H9 (cell line): ENCODE data around the gene GHR. TPM values are rescaled to one million over a fixed set of nuclear protein-coding genes. Genes with fewer than 3 reads are reported as not detected.

ENCODE experiments used
- DNase-seq: peaks from one replicate; pipeline ENCODE4 v3.0.0-alpha.2; 2017
- H2AFZ ChIP-seq: one replicate; pipeline ENCODE4 v1.6.1; 2013; ENCODE audit warnings: mild to moderate bottlenecking, low read length, control low read depth, moderate library complexity
- H2AK5ac ChIP-seq: 2 replicates; pipeline ENCODE4 v1.6.1; 2013; ENCODE audit warnings: low read length, control low read depth, mixed read lengths; ENCODE audit not compliant: insufficient read length
- H2BK120ac ChIP-seq: one replicate; pipeline ENCODE4 v1.6.1; 2013; ENCODE audit warnings: low read depth, mild to moderate bottlenecking, low read length, control low read depth, inconsistent platforms; ENCODE audit not compliant: poor library complexity, severe bottlenecking
- H2BK12ac ChIP-seq: 2 replicates; pipeline ENCODE4 v1.6.1; 2013; ENCODE audit warnings: low read length, control low read depth, mixed read lengths, low read depth; ENCODE audit not compliant: insufficient read length
- H2BK15ac ChIP-seq: 2 replicates; pipeline ENCODE4 v1.6.1; 2013; ENCODE audit warnings: low read depth, low read length, control low read depth
- H2BK20ac ChIP-seq: one replicate; pipeline ENCODE4 v1.6.1; 2013; ENCODE audit warnings: low read depth, mild to moderate bottlenecking, low read length, control low read depth, inconsistent platforms; ENCODE audit not compliant: poor library complexity, severe bottlenecking
- H2BK5ac ChIP-seq: 2 replicates; pipeline ENCODE4 v1.6.1; 2013; ENCODE audit warnings: low read length, control low read depth, mixed read lengths; ENCODE audit not compliant: insufficient read length
- H3K14ac ChIP-seq: 2 replicates; pipeline ENCODE4 v1.6.1; 2013; ENCODE audit warnings: low read length, control low read depth; ENCODE audit not compliant: insufficient read depth
- H3K18ac ChIP-seq: 2 replicates; pipeline ENCODE4 v1.6.1; 2013; ENCODE audit warnings: low read depth, mild to moderate bottlenecking, mixed read lengths, low read length, control low read depth; ENCODE audit not compliant: insufficient read length
- H3K23ac ChIP-seq: 2 replicates; pipeline ENCODE4 v1.6.1; 2013; ENCODE audit warnings: low read length, control low read depth, mixed read lengths, low read depth; ENCODE audit not compliant: insufficient read length
- H3K23me2 ChIP-seq: 2 replicates; pipeline ENCODE4 v1.6.1; 2013; ENCODE audit warnings: low read depth, mild to moderate bottlenecking, mixed read lengths, low read length, control low read depth; ENCODE audit not compliant: insufficient read length, poor library complexity, severe bottlenecking
- H3K27ac ChIP-seq: 2 replicates; pipeline ENCODE4 v1.5.1; 2013; ENCODE audit warnings: low read length, control low read depth, mixed read lengths, low read depth; ENCODE audit not compliant: insufficient read length
- H3K27me3 ChIP-seq: 2 replicates; pipeline ENCODE4 v1.6.1; 2013; ENCODE audit warnings: low read length, control low read depth, inconsistent platforms; ENCODE audit not compliant: insufficient read depth
- H3K4ac ChIP-seq: 2 replicates; pipeline ENCODE4 v1.6.1; 2013; ENCODE audit warnings: low read depth, mild to moderate bottlenecking, control low read depth, inconsistent platforms, low read length, moderate library complexity
- H3K4me1 ChIP-seq: 2 replicates; pipeline ENCODE4 v1.6.1; 2013; ENCODE audit warnings: low read length, control low read depth, inconsistent platforms; ENCODE audit not compliant: insufficient read depth
- H3K4me2 ChIP-seq: 2 replicates; pipeline ENCODE4 v1.6.1; 2013; ENCODE audit warnings: low read length, control low read depth, mixed read lengths; ENCODE audit not compliant: insufficient read length, insufficient read depth
- H3K56ac ChIP-seq: 2 replicates; pipeline ENCODE4 v1.6.1; 2013; ENCODE audit warnings: low read depth, mild to moderate bottlenecking, mixed read lengths, low read length, control low read depth; ENCODE audit not compliant: insufficient read length
- H3K79me1 ChIP-seq: 2 replicates; pipeline ENCODE4 v1.6.1; 2013; ENCODE audit warnings: low read depth, mild to moderate bottlenecking, moderate library complexity, low read length, control low read depth, inconsistent platforms; ENCODE audit not compliant: insufficient read depth, poor library complexity, severe bottlenecking
- H3K79me2 ChIP-seq: 2 replicates; pipeline ENCODE4 v1.6.1; 2013; ENCODE audit warnings: low read length, control low read depth, inconsistent platforms; ENCODE audit not compliant: insufficient read depth
- H3K9ac ChIP-seq: 2 replicates; pipeline ENCODE4 v1.6.1; 2013; ENCODE audit warnings: low read length, control low read depth, mixed read lengths; ENCODE audit not compliant: insufficient read length; ENCODE audit errors: extremely low read depth
- H3K9me3 ChIP-seq: one replicate; pipeline ENCODE4 v1.6.1; 2013; ENCODE audit warnings: low read depth, low read length, inconsistent platforms; ENCODE audit not compliant: control insufficient read depth
- H3T11ph ChIP-seq: one replicate; pipeline ENCODE4 v1.6.1; 2013; ENCODE audit warnings: mild to moderate bottlenecking, low read length, control low read depth, inconsistent platforms
- H4K20me1 ChIP-seq: one replicate; pipeline ENCODE4 v1.6.1; 2013; ENCODE audit not compliant: control insufficient read depth, insufficient read length, insufficient read depth
- H4K5ac ChIP-seq: 2 replicates; pipeline ENCODE4 v1.6.1; 2013; ENCODE audit warnings: low read depth, mild to moderate bottlenecking, mixed read lengths, low read length, control low read depth; ENCODE audit not compliant: insufficient read length
- H4K8ac ChIP-seq: replicated peaks from 2 replicates; pipeline ENCODE4 v1.6.1; 2013; ENCODE audit warnings: low read length, control low read depth, mixed read lengths, low read depth; ENCODE audit not compliant: insufficient read length
- H4K91ac ChIP-seq: 2 replicates; pipeline ENCODE4 v1.6.1; 2013; ENCODE audit warnings: low read depth, mild to moderate bottlenecking, moderate library complexity, mixed read lengths, low read length, control low read depth; ENCODE audit not compliant: insufficient read length
- H3K27ac Mint-ChIP-seq, 3 experiments: 2 replicates in 2 of 3; 3 replicates in 1 of 3; pipeline ENCODE4 v1.8.0; 2020 to 2021; ENCODE audit warnings: mixed read lengths in 3 of 3, mild to moderate bottlenecking in 1 of 3, moderate library complexity in 1 of 3
- H3K27me3 Mint-ChIP-seq: 2 replicates; pipeline ENCODE4 v1.8.0; 2021; ENCODE audit warnings: low read depth, mild to moderate bottlenecking, moderate library complexity, mixed read lengths
- H3K36me3 Mint-ChIP-seq, 3 experiments: 2 replicates in 2 of 3; 3 replicates in 1 of 3; pipeline ENCODE4 v1.8.0; 2020 to 2021; ENCODE audit warnings: low read depth in 3 of 3, mixed read lengths in 3 of 3; ENCODE audit not compliant: insufficient read depth in 1 of 3
- H3K4me1 Mint-ChIP-seq, 2 experiments: 2 replicates each; pipeline ENCODE4 v1.8.0; 2020; ENCODE audit warnings: mixed read lengths in 2 of 2
- H3K4me3 Mint-ChIP-seq, 2 experiments: 2 replicates in 1 of 2; 3 replicates in 1 of 2; pipeline ENCODE4 v1.8.0; 2020 to 2021; ENCODE audit warnings: mild to moderate bottlenecking in 2 of 2, mixed read lengths in 2 of 2, moderate library complexity in 1 of 2
- H3K9me3 Mint-ChIP-seq, 2 experiments: 2 replicates in 1 of 2; 3 replicates in 1 of 2; pipeline ENCODE4 v1.8.0; 2020; ENCODE audit warnings: mild to moderate bottlenecking in 2 of 2, mixed read lengths in 2 of 2, moderate library complexity in 1 of 2
- CTCF ChIP-seq: fragments of 200-600 bp; sonication (generic); conservative IDR thresholded peaks from 3 replicates; pipeline ENCODE4 v1.8.0; 2021; ENCODE audit warnings: antibody characterized with exemption, mild to moderate bottlenecking
- WGBS: extraction: QIAGEN DNeasy Blood & Tissue Kit; methylation state at CpG from one replicate; pipeline ENCODE4 v1.1.7; 2013; ENCODE audit warnings: missing lambda C conversion rate, low lambda C conversion rate, mixed read lengths; ENCODE audit not compliant: insufficient read length; ENCODE audit errors: extremely low coverage; 5-methylcytosine and 5-hydroxymethylcytosine counted together
- total RNA-seq: library from RNA; stranded (reverse); gene quantifications from 2 replicates; pipeline ENCODE4 v1.2.1, GENCODE V29; 2021

GHR gene
- total RNA-seq, 1 experiment from 2014 or later: 0.20 TPM

DNA sequence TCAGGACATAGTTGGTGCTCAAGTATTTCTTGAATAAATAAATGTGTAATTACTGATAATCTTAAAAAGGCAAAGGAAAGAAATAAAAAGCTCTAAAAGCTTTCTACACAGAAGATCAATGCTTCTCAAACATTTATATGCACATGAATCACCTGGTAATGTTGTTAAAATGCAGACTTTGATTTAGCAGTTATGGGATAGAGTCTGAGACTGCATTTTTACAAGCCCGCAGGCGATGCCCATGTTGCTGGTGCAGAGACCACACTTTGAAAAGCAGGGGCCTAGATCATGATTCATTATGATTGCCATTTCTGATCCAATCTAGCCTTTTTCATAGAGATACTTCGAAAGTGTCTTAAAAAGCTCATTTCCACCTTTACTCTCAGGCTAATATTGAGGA lies 329.9 kb downstream of the GHR start:
- H2BK20ac ChIP-seq: no peak overlapping the region
- no peak overlapping the region for H3K4me3 Mint-ChIP-seq
- no peak overlapping the region for H3K9ac ChIP-seq
- peaks cover 13 to 14% of the 10 kb centered on the region in 2 experiments for H3K4me1 Mint-ChIP-seq
- 0 out of 2 replicates have a peak, but pooled peaks cover 2% of the 10 kb centered on the region for H3K4me1 ChIP-seq
- no CpG with 5 or more reads among the region's 3 CpGs for WGBS
- no peak overlapping the region for H3K4ac ChIP-seq
- no peak overlapping the region for H4K8ac ChIP-seq
- no peak overlapping the region for H3K23ac ChIP-seq
- no peak overlapping the region for H2AFZ ChIP-seq
- no peaks in the 10 kb centered on the region for H4K20me1 ChIP-seq
- H3K18ac ChIP-seq: no peak overlapping the region
- H2BK120ac ChIP-seq: no peak overlapping the region
- no peak overlapping the region for H2BK12ac ChIP-seq
- no peaks in the 10 kb centered on the region for H3K36me3 Mint-ChIP-seq
- H3K4me2 ChIP-seq: no peak overlapping the region
- TF ChIP-seq CTCF: no peak
- H3K27me3 ChIP-seq: no peaks in the 10 kb centered on the region
- H3K9me3 Mint-ChIP-seq: peaks cover 0 to 2% of the 10 kb centered on the region in 2 experiments; a peak in 1 of 5 replicates
- H2AK5ac ChIP-seq: no peak overlapping the region
- H3K14ac ChIP-seq: no peak overlapping the region
- H3K27ac ChIP-seq: no peak overlapping the region
- H3K79me1 ChIP-seq: no peaks in the 10 kb centered on the region
- no peaks in the 10 kb centered on the region for H3K79me2 ChIP-seq
- no peaks in the 10 kb centered on the region for H3K23me2 ChIP-seq
- H3K9me3 ChIP-seq: no peaks in the 10 kb centered on the region
- H2BK5ac ChIP-seq: no peak overlapping the region
- DNase-seq: no peak
- no peak overlapping the region for H4K5ac ChIP-seq
- no peak overlapping the region for H3K56ac ChIP-seq
- H3T11ph ChIP-seq: no peak overlapping the region
- no peak overlapping the region for H2BK15ac ChIP-seq
- H3K27ac Mint-ChIP-seq: no peak overlapping the region
- no peak overlapping the region for H4K91ac ChIP-seq
- no peaks in the 10 kb centered on the region for H3K27me3 Mint-ChIP-seq
